OCI-LY7 (cell line): ENCODE data around the gene PPM1L. TPM values are rescaled to one million over a fixed set of nuclear protein-coding genes. Genes with fewer than 3 reads are reported as not detected.

Experiments
- BruUV-seq: library from RNA; stranded (reverse); fragments of 400-500 nt; replicated peaks from 2 replicates; lab custom pipeline; 2021; lab: Mats Ljungman, UMichigan
- CTCF ChIA-PET: fragments of 300-600 bp; sonication (Branson Sonifier 250); formaldehyde crosslinking; loops from one replicate; lab custom pipeline; 2022; ENCODE audit warnings: antibody characterized with exemption; ENCODE audit not compliant: unreplicated experiment; lab: Charles Lee
- POLR2A ChIA-PET: fragments of 300-600 bp; sonication (Branson Sonifier 250); formaldehyde crosslinking; loops from one replicate; lab custom pipeline; 2022; ENCODE audit warnings: antibody characterized with exemption; lab: Charles Lee
- DNase-seq: peaks from one replicate; pipeline ENCODE4 v3.0.0-alpha.2; 2015; ENCODE audit warnings: low spot score
- H2AFZ ChIP-seq: fragments of 200-600 bp; sonication (generic), shearing (Covaris generic); 2 replicates; pipeline ENCODE4 v1.6.1; 2014; ENCODE audit warnings: mild to moderate bottlenecking, antibody characterized with exemption, low read length, moderate library complexity
- H3K27ac ChIP-seq: fragments of 200-600 bp; sonication (generic); 2 replicates; pipeline ENCODE4 v1.5.1; 2014; ENCODE audit warnings: mixed run types, low read depth, mild to moderate bottlenecking, moderate library complexity, low read length, inconsistent platforms; ENCODE audit not compliant: poor library complexity, severe bottlenecking
- H3K36me3 ChIP-seq: fragments of 200-600 bp; sonication (generic); 2 replicates; pipeline ENCODE4 v1.6.1; 2014; ENCODE audit warnings: mild to moderate bottlenecking, antibody characterized with exemption, low read length, moderate library complexity, mixed read lengths; ENCODE audit not compliant: insufficient read depth
- H3K4me1 ChIP-seq: fragments of 200-600 bp; sonication (generic); 2 replicates; pipeline ENCODE4 v1.5.1; 2014; ENCODE audit warnings: mild to moderate bottlenecking, low read length; ENCODE audit not compliant: insufficient read depth, poor library complexity, severe bottlenecking
- H3K4me2 ChIP-seq: fragments of 200-600 bp; sonication (generic); 2 replicates; pipeline ENCODE4 v1.6.1; 2014; ENCODE audit warnings: mild to moderate bottlenecking, low read length
- H3K4me3 ChIP-seq: fragments of 200-600 bp; sonication (generic); 2 replicates; pipeline ENCODE4 v1.5.1; 2014; ENCODE audit warnings: mild to moderate bottlenecking, low read depth, low read length; ENCODE audit not compliant: poor library complexity, severe bottlenecking
- H3K79me2 ChIP-seq: fragments of 200-600 bp; sonication (generic); 2 replicates; pipeline ENCODE4 v1.6.1; 2016; ENCODE audit warnings: low read depth, mild to moderate bottlenecking, low read length, moderate library complexity, mixed read lengths; ENCODE audit not compliant: insufficient read depth
- H3K9me2 ChIP-seq: fragments of 200-600 bp; sonication (generic); 2 replicates; pipeline ENCODE4 v1.6.1; 2016; ENCODE audit warnings: mild to moderate bottlenecking, low read length, mixed read lengths; ENCODE audit not compliant: insufficient read depth
- H3K9me3 ChIP-seq: fragments of 200-600 bp; sonication (generic); 2 replicates; pipeline ENCODE4 v1.6.1; 2014; ENCODE audit warnings: mild to moderate bottlenecking, mixed run types, low read length, mixed read lengths
- H4K20me1 ChIP-seq: fragments of 200-600 bp; sonication (generic); 2 replicates; pipeline ENCODE4 v1.6.1; 2014; ENCODE audit warnings: mild to moderate bottlenecking, antibody characterized with exemption, low read length, moderate library complexity, mixed read lengths; ENCODE audit not compliant: insufficient read depth
- EZH2phosphoT487 ChIP-seq: fragments of 200-600 bp; sonication (generic); IDR thresholded peaks from 2 replicates; pipeline ENCODE4 v1.6.1; 2018; ENCODE audit warnings: low read depth, borderline replicate concordance, mild to moderate bottlenecking, mixed run types, antibody characterized with exemption, low read length, moderate library complexity, mixed read lengths
- intact Hi-C: fragments of 100-400 bp; cut with micrococcal nuclease; formaldehyde crosslinking; loops from one replicate; pipeline ENCODE4 v1.10.0; 2022; ENCODE audit not compliant: unreplicated experiment
- total RNA-seq, 2 experiments: library from RNA; depleted of rRNA in 1 of 2; stranded (reverse); fragments of >200 nt in 1 of 2; shearing (Covaris generic) in 1 of 2; gene quantifications; 2 replicates each; pipeline ENCODE4 v1.2.3, GENCODE V29; 2014 to 2022
- TF ChIP-seq, protein P1 (sequence below): fragments of 200-600 bp; sonication (generic); conservative IDR thresholded peaks from 2 replicates; pipeline ENCODE4 v1.5.1; 2014; ENCODE audit warnings: mild to moderate bottlenecking, antibody characterized with exemption, low read length, moderate library complexity, mixed read lengths

Gene PPM1L
- total RNA-seq, 2 experiments from 2014 or later = 10.3 to 14.7 TPM

DNA sequence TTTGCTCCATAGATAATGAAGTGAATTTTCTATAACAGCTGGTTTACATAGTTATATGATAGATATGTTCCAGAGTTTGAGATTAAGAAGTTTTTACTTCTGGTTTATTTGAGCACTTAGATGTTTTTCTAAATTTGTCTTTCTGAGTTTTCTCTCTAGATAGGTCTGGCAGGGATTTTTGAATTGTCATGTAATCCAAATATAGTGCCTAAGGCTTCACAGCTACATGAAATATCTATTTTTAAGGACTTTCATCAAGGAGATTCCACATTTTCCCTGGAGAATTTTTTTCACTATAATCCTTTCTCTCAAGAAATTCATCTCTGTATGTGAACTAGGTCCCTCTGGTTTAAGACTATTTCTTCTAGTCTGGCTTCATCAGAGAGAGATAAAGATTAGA, 12.0 kb downstream of the PPM1L start:
- no peaks in the 10 kb centered on the region for H3K9me2 ChIP-seq
- H3K4me2 ChIP-seq = no peak overlapping the region
- no peak overlapping the region for H3K27ac ChIP-seq
- H3K79me2 ChIP-seq = no peaks in the 10 kb centered on the region
- POLR2A ChIA-PET = interaction anchor here (1.1 kb wide), 1 partner anchor 247 kb away, joined by 3 read pairs; no protein-coding TSS in a partner anchor
- CTCF ChIA-PET = no interaction called here
- no TSS peak for BruUV-seq
- H3K36me3 ChIP-seq = no peaks in the 10 kb centered on the region
- peaks cover 4% of the 10 kb centered on the region; the same call in 1 of the 2 replicates for H4K20me1 ChIP-seq
- H3K4me1 ChIP-seq = no peaks in the 10 kb centered on the region
- no peak for TF ChIP-seq EZH2phosphoT487
- TF ChIP-seq, protein P1, sequence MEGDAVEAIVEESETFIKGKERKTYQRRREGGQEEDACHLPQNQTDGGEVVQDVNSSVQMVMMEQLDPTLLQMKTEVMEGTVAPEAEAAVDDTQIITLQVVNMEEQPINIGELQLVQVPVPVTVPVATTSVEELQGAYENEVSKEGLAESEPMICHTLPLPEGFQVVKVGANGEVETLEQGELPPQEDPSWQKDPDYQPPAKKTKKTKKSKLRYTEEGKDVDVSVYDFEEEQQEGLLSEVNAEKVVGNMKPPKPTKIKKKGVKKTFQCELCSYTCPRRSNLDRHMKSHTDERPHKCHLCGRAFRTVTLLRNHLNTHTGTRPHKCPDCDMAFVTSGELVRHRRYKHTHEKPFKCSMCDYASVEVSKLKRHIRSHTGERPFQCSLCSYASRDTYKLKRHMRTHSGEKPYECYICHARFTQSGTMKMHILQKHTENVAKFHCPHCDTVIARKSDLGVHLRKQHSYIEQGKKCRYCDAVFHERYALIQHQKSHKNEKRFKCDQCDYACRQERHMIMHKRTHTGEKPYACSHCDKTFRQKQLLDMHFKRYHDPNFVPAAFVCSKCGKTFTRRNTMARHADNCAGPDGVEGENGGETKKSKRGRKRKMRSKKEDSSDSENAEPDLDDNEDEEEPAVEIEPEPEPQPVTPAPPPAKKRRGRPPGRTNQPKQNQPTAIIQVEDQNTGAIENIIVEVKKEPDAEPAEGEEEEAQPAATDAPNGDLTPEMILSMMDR = no peak
- DNase-seq = no peak
- H2AFZ ChIP-seq = no peak overlapping the region
- H3K9me3 ChIP-seq = no peaks in the 10 kb centered on the region
- H3K4me3 ChIP-seq = no peak overlapping the region
- intact Hi-C loops = no loop called here

DNA sequence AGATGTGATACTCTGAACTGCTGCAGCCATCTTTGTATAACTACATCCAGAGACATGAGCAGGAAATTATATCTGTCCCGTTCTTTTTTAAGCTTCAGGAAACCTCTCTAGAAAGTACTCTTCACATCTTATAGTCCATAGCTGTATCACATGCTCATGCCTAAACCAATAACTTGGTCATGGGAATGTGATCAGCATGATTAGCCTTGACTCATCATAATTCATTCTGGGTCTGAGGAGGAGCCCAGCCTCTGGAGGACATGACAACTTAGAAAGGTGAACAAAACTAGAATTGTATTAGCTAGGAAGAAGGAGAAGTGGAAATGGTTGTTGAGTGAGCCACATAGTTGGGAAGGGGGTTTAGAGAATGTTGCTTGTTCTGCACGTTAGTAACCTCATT, 12.9 kb downstream of the PPM1L start:
- no TSS peak for BruUV-seq
- intact Hi-C loops = no loop called here
- CTCF ChIA-PET = no interaction called here

More for the DNA sequence above, 12.9 kb downstream of the PPM1L start:
- Histone ChIP-seq H4K20me1 (peaks cover 4% of the 10 kb centered on the region; the same call in 1 of the 2 replicates), H3K27ac (no peak overlapping the region), H3K36me3 (no peaks in the 10 kb centered on the region), H3K4me2 (no peak overlapping the region), H2AFZ (no peak overlapping the region), H3K4me3 (no peak overlapping the region), H3K4me1 (no peaks in the 10 kb centered on the region), H3K9me2 (no peaks in the 10 kb centered on the region), H3K9me3 (no peaks in the 10 kb centered on the region), H3K79me2 (no peaks in the 10 kb centered on the region)
- no peak for DNase-seq
- POLR2A ChIA-PET = interaction anchor here (1.1 kb wide), 1 partner anchor 246 kb away, joined by 3 read pairs; no protein-coding TSS in a partner anchor
- no peak for TF ChIP-seq EZH2phosphoT487
- TF ChIP-seq, protein P1 = no peak
